Measurements from ENCODE around the gene GRM1. TPM values are rescaled to one million over a fixed set of nuclear protein-coding genes. Genes with fewer than 3 reads are reported as not detected.
"Not testable (repeated sequence)": the region's sequence is repeated elsewhere in the genome, so short reads cannot be mapped to it uniquely, and the experiment has no call there.

The GRM1 gene
- total RNA-seq, 1 donor from 2014 or later = 14.3 TPM

DNA sequence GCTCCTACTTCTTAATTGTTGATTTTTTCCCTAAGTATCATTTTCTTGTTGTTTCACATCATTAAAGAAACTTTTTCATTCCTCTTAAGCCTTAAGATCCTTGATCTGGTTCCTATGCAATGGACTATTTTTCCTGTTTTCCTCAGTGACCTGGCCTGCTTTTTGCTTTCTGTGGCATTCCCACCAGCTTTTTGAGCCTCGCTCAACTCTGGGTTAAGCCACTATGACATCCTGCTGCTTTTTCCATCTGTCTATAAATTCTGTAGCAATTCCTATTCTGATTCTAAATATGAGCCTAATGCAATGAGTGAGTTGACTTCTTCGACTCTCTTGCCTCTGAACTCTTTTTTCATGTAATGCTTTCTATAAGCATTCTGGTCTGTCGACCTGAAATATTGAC, 160.3 kb downstream of the GRM1 start:
- no peak for DNase-seq (ENCODE audit: low spot score in 2 of 2)
- FAIRE-seq = no peak

- no peak for DNase-seq (ENCODE audit: low spot score in 2 of 2)
- no peak for FAIRE-seq
Observed at GRCh38 chr6:146190581-146190980, 161.7 kb downstream of the GRM1 start.

GRCh38 chr6:146191166-146191565, 162.3 kb downstream of the GRM1 start:
- no peak for FAIRE-seq

GRCh38 chr6:146191612-146192011, 162.8 kb downstream of the GRM1 start:
- DNase-seq (ENCODE audit: low spot score in 2 of 2) (no peak), FAIRE-seq (no peak)

More at GRCh38 chr6:146191166-146191565, 162.3 kb downstream of the GRM1 start:
- no peak for DNase-seq (ENCODE audit: low spot score in 2 of 2)

DNA sequence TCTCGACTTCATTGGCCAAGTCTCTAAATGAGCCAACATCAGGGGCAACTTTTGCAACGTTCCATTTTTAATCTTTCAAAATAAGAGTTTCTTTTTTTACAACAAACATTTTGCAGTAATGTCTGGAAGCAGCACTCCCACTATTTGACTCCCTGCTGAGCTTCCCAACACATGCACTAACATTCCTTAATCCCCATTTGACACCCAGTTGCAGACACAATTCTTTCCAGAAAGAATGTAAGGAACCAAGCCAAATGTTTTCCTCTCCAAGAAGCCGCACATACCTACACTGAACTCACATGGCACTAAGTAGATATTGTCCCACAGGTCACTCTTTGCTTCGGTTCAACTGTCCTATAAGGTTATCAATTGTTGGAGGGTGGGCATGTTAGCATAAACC, 165.6 kb downstream of the GRM1 start:
- FAIRE-seq (no peak), DNase-seq (ENCODE audit: low spot score in 2 of 2) (no peak)

DNA sequence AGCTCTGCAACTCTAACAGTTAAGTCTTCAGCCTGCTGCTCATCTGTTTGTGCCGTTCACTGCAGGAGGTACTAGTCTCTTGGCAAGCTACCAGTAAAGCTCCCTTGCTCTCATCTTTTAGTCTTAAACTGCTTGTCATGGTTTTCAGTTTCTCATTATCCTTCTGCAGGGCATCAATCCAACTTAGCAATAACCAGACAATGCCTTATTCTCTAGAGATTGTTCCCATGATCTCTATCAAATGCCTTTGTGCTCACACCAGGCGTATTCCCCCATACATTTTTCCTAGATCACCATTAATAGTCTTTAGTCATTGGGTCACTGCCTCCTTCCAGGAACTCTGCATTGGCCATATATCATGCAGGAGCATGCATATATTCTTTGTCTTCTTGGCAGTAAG, 171.3 kb downstream of the GRM1 start:
- no peak for FAIRE-seq
- DNase-seq (ENCODE audit: low spot score in 2 of 2) = peak in 1 of 2 donors; percentile 3

DNA sequence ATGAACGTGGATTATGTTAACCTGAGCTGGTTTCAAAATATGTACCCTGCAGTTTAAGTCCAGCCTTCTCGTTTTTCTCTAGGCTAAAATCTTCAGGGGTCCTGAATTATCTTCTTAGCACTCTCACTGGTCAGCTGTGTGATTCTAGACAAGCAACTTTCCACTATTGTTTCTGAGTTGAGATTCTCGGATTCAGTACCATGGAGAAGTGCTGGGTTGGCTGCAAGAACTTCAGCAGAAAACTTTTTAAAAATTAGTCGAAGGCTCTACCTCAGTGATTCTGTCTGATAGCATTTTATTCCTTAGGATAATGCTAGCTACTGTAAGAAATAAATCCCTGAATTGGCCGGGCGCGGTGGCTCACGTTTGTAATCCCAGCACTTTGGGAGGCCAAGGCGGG, 173.7 kb downstream of the GRM1 start:
- DNase-seq (ENCODE audit: low spot score in 2 of 2) (no peak), FAIRE-seq (no peak)

- FAIRE-seq = no peak
Observed at GRCh38 chr6:146209942-146210341, 181.1 kb downstream of the GRM1 start.

DNA sequence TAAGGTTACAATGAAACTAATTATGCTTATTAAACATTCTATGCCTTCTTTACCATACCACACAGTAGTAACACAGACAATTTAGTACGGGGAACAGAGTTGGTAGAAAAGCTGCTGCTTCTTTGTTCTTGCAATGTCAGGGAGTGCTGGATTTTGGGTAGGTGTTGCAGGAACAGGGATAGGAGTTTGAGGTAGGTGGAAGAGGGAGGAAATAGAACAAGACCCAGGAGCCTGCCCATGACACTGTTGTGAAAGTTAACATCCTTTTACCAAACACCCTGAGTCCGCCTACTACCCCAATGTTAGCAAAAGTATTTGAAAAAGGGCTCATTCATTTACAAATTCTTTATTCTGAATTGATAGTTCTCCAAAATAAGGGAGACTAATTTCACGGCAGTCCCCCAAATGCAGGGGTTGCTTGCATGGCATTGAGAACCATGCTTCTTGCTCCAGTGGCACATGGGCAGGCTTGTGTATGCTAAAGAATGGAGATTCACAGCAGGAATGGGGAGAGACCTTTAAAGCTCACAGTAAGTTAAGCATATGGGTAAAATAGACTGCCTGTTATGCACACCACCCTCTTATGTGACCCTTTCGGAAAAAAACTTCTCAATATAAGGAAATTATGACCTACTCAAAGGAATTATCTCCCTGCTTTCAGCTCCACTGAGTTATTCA, 181.7 kb downstream of the GRM1 start:
- no peak for FAIRE-seq

More at GRCh38 chr6:146209942-146210341, 181.1 kb downstream of the GRM1 start:
- DNase-seq (ENCODE audit: low spot score in 2 of 2) = no peak

DNA sequence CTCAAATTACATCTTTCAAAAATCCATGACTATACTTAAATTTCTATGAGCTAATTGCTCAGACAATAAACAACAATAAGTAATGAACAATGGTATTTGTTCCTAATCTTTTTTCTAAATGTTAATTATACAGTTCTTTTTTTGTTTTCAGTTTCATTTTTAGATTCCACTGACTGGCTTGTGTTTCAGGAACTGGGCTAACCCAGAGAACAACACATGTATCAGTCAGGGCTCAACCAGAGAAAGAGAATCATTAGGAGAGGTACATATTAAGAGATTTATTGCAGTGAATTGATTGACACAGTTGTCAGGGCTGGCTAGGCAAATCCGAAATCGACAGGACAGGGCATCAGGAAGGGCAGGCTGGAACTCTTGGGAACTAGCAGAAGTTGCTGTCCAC, 182.8 kb downstream of the GRM1 start:
- FAIRE-seq (no peak), DNase-seq (ENCODE audit: low spot score in 2 of 2) (no peak)

More for the DNA sequence above, 181.7 kb downstream of the GRM1 start:
- DNase-seq (ENCODE audit: low spot score in 2 of 2) = no peak

GRCh38 chr6:146212781-146213180, 183.9 kb downstream of the GRM1 start:
- FAIRE-seq = no peak

DNA sequence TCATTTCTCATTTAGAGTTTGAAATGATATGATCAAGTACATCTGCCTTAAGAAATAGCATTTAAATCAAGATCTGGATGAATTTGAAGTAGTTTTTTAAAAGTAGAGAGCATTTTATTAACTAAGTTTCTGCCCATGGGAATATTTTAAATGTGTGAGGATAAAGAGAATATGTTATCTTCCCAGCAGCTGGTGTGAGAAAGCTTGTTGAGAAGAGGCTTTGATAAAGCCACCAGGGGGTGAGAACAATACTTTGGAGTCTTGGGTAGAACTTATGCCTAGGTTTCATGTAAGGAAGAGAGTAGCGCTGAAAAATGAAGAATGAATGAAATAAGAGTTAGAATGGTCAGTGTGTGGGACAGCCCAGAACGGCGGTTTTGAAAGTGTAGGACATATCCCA, 190.2 kb downstream of the GRM1 start:
- DNase-seq (ENCODE audit: low spot score in 2 of 2) (no peak), FAIRE-seq (no peak)

More at GRCh38 chr6:146212781-146213180, 183.9 kb downstream of the GRM1 start:
- no peak for DNase-seq (ENCODE audit: low spot score in 2 of 2)

DNA sequence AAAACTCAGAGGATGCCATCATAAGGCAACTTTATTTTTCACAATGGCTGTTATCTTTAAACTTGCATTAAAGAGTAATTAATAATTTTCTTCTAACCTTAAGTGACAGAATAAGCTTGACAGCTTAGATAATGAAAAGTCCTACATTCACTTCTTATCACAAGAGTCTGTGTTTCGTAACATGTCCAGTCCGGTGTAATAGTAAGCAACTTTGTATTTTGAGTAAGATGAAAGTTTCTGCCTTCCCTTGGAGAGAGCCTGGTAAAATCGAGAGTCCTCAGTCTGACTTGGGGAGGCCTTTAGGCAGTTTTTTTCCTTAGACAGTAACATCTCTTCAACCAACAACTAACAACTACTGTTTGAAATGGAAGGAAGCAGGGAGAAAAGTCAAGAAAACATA, 195.6 kb downstream of the GRM1 start:
- FAIRE-seq (no peak), DNase-seq (ENCODE audit: low spot score in 2 of 2) (no peak)

DNA sequence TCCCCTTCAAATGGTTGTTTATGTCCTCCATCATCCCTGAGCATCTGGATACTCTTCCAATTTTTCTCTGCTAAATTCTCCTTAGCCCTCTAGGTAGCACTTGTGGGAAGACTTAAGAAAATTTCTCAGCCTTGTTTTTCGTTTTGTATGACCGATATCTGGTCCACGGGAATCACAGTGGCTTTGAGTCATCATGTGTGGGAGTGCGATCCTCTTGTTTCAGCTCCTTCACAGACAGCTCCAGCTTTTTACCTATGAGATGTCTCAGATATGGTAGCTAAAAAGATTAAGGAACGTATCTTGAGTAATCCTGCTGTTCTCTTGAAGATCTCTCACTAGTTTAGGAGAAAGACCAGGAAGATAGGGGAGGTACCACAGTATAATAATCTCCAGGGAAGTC, 196.1 kb downstream of the GRM1 start:
- no peak for DNase-seq (ENCODE audit: low spot score in 2 of 2)
- FAIRE-seq = no peak

DNA sequence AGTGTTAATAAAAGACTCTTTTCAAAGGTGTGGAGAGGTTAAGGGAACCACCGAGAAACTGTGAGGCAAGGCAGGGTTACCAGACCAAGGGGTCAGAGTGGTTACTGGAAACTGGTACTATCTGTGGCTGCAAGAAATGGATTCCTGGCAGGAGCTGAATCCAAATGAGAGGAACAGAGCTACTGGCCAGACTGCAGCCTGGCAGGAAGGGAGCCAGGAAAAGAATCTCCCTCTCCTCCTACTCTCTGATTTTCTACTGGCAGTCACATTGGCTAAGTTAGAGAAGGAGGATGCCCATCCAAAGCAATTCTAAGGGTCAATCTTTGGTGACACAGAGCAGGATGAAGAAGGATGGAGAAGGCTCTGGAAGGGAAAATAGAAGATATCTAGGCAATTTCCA, 211.5 kb downstream of the GRM1 start:
- DNase-seq (ENCODE audit: low spot score in 2 of 2) = no peak
- no peak for FAIRE-seq

GRCh38 chr6:146240807-146241206, 211.9 kb downstream of the GRM1 start:
- no peak for DNase-seq (ENCODE audit: low spot score in 2 of 2)
- FAIRE-seq = no peak

DNA sequence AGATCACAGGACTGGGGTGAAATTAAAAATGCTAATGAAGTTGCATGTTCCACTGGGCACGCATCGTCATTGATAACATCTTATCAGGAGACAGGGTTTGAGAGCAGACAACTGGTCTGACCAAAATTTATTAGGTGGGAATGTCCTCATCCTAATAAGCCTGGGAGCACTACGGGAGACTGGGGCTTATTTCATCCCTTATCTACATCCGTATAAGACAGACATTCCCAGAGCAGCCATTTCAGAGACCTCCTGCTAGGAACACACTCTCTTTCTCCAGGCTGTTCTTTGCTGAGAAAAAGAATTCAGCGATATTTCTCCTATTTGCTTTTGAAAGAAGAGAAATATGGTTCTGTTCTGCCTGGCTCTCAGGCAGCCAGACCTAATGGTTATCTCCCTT, 214.8 kb downstream of the GRM1 start:
- DNase-seq (ENCODE audit: low spot score in 2 of 2); FAIRE-seq: not testable (repeated sequence)

GRCh38 chr6:146244630-146245143, 215.8 kb downstream of the GRM1 start:
- DNase-seq (ENCODE audit: low spot score in 2 of 2) = no peak
- FAIRE-seq = no peak

DNA sequence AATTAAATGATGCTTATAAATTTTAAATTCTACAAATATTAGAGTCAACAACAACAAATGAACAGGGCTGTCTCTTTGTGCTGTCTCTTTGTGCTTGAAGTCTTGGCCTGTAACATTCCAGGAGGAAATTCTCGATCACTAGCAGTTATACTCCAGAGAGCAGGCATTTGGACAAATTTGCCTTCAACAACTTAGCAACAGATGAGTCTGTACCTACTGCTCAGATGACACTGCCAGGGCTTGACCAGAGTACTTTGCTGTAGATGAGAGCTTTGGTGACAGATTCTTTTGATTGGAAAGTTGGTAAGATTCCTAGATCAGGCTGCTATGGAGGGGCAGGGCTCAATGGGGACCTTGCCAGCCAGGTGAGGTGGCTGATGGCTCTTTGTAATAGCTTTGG, 217.2 kb downstream of the GRM1 start:
- FAIRE-seq = no peak
- DNase-seq (ENCODE audit: low spot score in 2 of 2) = no peak

DNA sequence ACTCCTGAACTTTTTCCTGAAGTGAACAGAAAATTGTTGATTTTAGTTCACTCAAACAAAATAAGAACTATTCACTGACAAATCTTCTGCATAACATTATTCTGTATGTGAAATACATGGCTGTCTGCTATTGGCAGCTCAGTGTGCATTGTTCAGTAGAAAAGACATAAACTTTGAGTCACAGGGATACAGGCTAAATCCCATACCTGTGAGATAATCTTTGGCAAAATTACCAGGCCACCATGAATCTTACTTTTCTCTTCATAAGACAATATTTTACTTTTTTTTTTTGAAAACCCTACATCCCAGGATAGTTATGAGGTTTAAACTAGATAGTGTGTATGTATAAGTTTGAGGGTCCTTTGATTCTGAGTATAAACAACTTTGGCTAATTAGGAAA, 224.8 kb downstream of the GRM1 start:
- DNase-seq (ENCODE audit: low spot score in 2 of 2) (no peak), FAIRE-seq (no peak)

DNA sequence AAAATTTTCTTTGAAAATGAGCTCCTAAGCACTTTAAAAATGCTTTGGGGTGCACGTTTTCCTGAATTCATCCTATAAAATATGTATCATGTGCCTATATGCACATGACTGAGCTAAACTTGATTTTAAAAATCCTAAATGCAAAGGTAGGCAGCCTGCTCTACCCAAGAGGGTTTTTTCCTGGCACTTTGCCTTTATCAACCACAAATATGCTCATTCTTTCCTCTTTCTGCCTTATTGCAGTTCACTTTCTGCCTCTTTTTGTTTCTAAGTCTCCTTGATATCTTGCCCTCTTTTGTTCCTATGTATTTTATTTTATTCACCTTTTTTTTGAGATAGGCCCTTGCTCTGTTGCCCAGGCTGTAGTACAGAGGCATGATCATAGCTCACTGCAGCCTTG, 229.3 kb downstream of the GRM1 start:
- DNase-seq (ENCODE audit: low spot score in 2 of 2) (no peak), FAIRE-seq (no peak)

GRCh38 chr6:146260886-146261285, 232.0 kb downstream of the GRM1 start:
- DNase-seq (ENCODE audit: low spot score in 2 of 2) (no peak), FAIRE-seq (no peak)

DNA sequence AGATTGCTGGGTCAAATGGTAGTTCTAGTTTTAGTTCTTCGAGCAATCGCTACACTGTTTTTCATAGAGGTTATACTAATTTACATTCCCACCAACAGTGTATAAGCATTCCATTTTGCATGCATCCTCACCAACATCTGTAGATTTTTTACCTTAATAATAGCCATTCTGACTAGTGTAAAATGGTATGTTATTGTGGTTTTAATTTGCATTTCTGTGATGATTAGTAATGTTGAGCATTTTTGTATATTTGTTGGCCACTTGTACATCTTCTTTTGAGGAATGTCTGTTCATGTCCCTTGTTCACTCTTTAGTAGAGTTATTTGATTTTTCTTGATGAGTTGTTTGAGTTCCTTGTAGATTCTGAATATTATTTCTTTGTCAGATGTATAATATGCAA, 236.2 kb downstream of the GRM1 start:
- FAIRE-seq (no peak), DNase-seq (ENCODE audit: low spot score in 2 of 2) (no peak)

Data from frontal cortex (tissue), 4 donors.